HepG2 (cell line): Measurements from ENCODE around the gene CENPO. TPM values are rescaled to one million over a fixed set of nuclear protein-coding genes. Genes with fewer than 3 reads are reported as not detected.

Experiments used
- ATAC-seq: fragments of 200-7000 bp; cut with Tn5 transposase; 3 replicates; pipeline ENCODE4 v1.9.1; 2020; ENCODE audit warnings: mild to moderate bottlenecking, moderate library complexity
- BruUV-seq: library from RNA; stranded (reverse); fragments of 400-500 nt; replicated peaks from 2 replicates; lab custom pipeline; 2021; lab: Mats Ljungman, UMichigan
- CTCF ChIA-PET: fragments of 300-600 bp; formaldehyde crosslinking; extraction: SDS; loops from one replicate; lab custom pipeline; 2021; ENCODE audit warnings: low total read pairs, inconsistent platforms, low intra/inter-chr PET ratio; lab: Yijun Ruan, JAX
- POLR2A ChIA-PET: fragments of 350-600 bp; sonication (Branson Sonifier 250); formaldehyde crosslinking; loops from one replicate; lab custom pipeline; 2020; ENCODE audit warnings: antibody characterized with exemption, inconsistent platforms; lab: Yijun Ruan, JAX
- DNase-seq: peaks from one replicate; pipeline ENCODE4 v3.0.0-alpha.2; 2015; ENCODE audit warnings: low spot score
- FAIRE-seq: peaks from 3 replicates; lab custom pipeline; 2011; peaks lifted over from hg19 to GRCh38; lab: Jason Lieb, UNC
- H2AFZ ChIP-seq: one replicate; pipeline ENCODE4 v1.6.1; 2011; ENCODE audit warnings: low read length, inconsistent platforms
- H3K27ac ChIP-seq: fragments of 300-600 bp; 3 replicates; pipeline ENCODE4 v1.8.0; 2011; ENCODE audit warnings: mixed run types, mild to moderate bottlenecking, mixed read lengths, low read length, inconsistent platforms; ENCODE audit not compliant: insufficient read depth; ENCODE audit errors: extremely low read length
- H3K27me3 ChIP-seq, 2 experiments: fragments of 200-600 bp in 1 of 2; 2 replicates in 1 of 2; 3 replicates in 1 of 2; pipeline versions ENCODE4 v1.6.0 to v1.8.0; 2011; ENCODE audit warnings: low read length in 2 of 2, mild to moderate bottlenecking in 2 of 2, moderate library complexity in 2 of 2, inconsistent platforms in 1 of 2; ENCODE audit not compliant: insufficient read depth in 2 of 2, control insufficient read depth in 1 of 2
- H3K36me3 ChIP-seq, 2 experiments: fragments of 200-600 bp in 1 of 2; replicated peaks in 1 of 2; 2 replicates in 1 of 2; 3 replicates in 1 of 2; pipeline versions ENCODE4 v1.5.1 to v1.8.0; 2011; ENCODE audit warnings: low read length in 2 of 2, inconsistent platforms in 1 of 2; ENCODE audit not compliant: insufficient read depth in 2 of 2, control insufficient read depth in 1 of 2
- H3K4me1 ChIP-seq: 2 replicates; pipeline ENCODE4 v1.5.1; 2012; ENCODE audit warnings: low read length, inconsistent platforms; ENCODE audit not compliant: insufficient read depth
- H3K4me2 ChIP-seq: 2 replicates; pipeline ENCODE4 v1.6.0; 2011; ENCODE audit warnings: low read depth, low read length, inconsistent platforms
- H3K4me3 ChIP-seq, 3 experiments: fragments of 200-600 bp in 1 of 3; sonication (generic), shearing (Covaris generic) in 1 of 3; replicated peaks in 1 of 3; 2 replicates each; pipeline ENCODE4 v1.5.1; 2011 to 2016; ENCODE audit warnings: low read length in 3 of 3, inconsistent platforms in 2 of 3, low read depth in 2 of 3, mild to moderate bottlenecking in 2 of 3, control low read depth in 1 of 3, mixed read lengths in 1 of 3; ENCODE audit not compliant: insufficient read depth in 1 of 3
- H3K79me2 ChIP-seq: one replicate; pipeline ENCODE4 v1.6.1; 2011; ENCODE audit warnings: low read length, inconsistent platforms; ENCODE audit not compliant: insufficient read depth
- H3K9ac ChIP-seq: 2 replicates; pipeline ENCODE4 v1.6.0; 2011; ENCODE audit warnings: mild to moderate bottlenecking, low read depth, low read length, inconsistent platforms; ENCODE audit not compliant: insufficient read depth
- H3K9me3 ChIP-seq: 2 replicates; pipeline ENCODE4 v1.5.1; 2012; ENCODE audit warnings: mild to moderate bottlenecking, low read length
- H4K20me1 ChIP-seq: 2 replicates; pipeline ENCODE4 v1.6.0; 2011; ENCODE audit warnings: inconsistent platforms, mild to moderate bottlenecking, low read length, moderate library complexity; ENCODE audit not compliant: insufficient read depth
- ARID2 ChIP-seq: sonication (generic); formaldehyde crosslinking; IDR thresholded peaks from 2 replicates; pipeline ENCODE4 v1.8.1; 2022; ENCODE audit warnings: mild to moderate bottlenecking, missing genetic modification reagents, borderline replicate concordance
- CEBPB ChIP-seq: IDR thresholded peaks from 2 replicates; pipeline ENCODE4 v1.6.1; 2011; ENCODE audit warnings: low read depth, low read length, improper control_type of control experiment, borderline replicate concordance
- CREB1 ChIP-seq, 2 experiments: fragments of 450-650 bp in 1 of 2; IDR thresholded peaks; 2 replicates each; pipeline ENCODE4 v1.6.1; 2016 to 2017; ENCODE audit warnings: control low read depth in 1 of 2, mild to moderate bottlenecking in 1 of 2, missing compliant biosample characterization in 1 of 2, missing genetic modification characterization in 1 of 2
- ELF4 ChIP-seq: sonication (generic); formaldehyde crosslinking; IDR thresholded peaks from 2 replicates; pipeline ENCODE4 v1.5.0; 2020; ENCODE audit warnings: missing genetic modification reagents, mild to moderate bottlenecking, moderate library complexity, borderline replicate concordance
- GABPA ChIP-seq, 2 experiments: IDR thresholded peaks; 2 replicates each; pipeline ENCODE4 v1.6.1; 2011 to 2016; ENCODE audit warnings: low read depth in 2 of 2, low read length in 1 of 2, missing biosample characterization in 1 of 2, missing genetic modification characterization in 1 of 2
- GMEB2 ChIP-seq: IDR thresholded peaks from 2 replicates; pipeline ENCODE4 v1.6.1; 2016; ENCODE audit warnings: missing biosample characterization, missing genetic modification reagents, low read depth
- MXD4 ChIP-seq: IDR thresholded peaks from 2 replicates; pipeline ENCODE4 v1.6.1; 2016; ENCODE audit warnings: mild to moderate bottlenecking, missing biosample characterization, missing genetic modification reagents
- NFE2L2 ChIP-seq: fragments of 150-350 bp; IDR thresholded peaks from 2 replicates; pipeline ENCODE4 v1.6.1; 2014; ENCODE audit warnings: low read length
- NR2F1 ChIP-seq, 2 experiments: fragments of 450-650 bp in 1 of 2; formaldehyde crosslinking in 1 of 2; IDR thresholded peaks; 2 replicates each; pipeline versions ENCODE4 v1.5.0 to v1.6.1; 2016 to 2020; ENCODE audit warnings: mild to moderate bottlenecking in 1 of 2, missing compliant biosample characterization in 1 of 2, missing genetic modification reagents in 1 of 2, moderate library complexity in 1 of 2
- SP1 ChIP-seq, 2 experiments: fragments of 450-650 bp in 1 of 2; sonication (generic) in 1 of 2; formaldehyde crosslinking in 1 of 2; IDR thresholded peaks; 2 replicates each; pipeline versions ENCODE4 v1.4.0 to v1.6.1; 2016 to 2020; ENCODE audit warnings: missing genetic modification reagents in 1 of 2
- TBX3 ChIP-seq: fragments of 450-650 bp; IDR thresholded peaks from 2 replicates; pipeline ENCODE4 v1.6.1; 2017; ENCODE audit warnings: antibody characterized with exemption, mild to moderate bottlenecking, inconsistent platforms, borderline replicate concordance
- TCF7L2 ChIP-seq: IDR thresholded peaks from 2 replicates; pipeline ENCODE4 v1.6.1; 2011; ENCODE audit warnings: mild to moderate bottlenecking, low read depth, low read length, moderate library complexity
- ZNF276 ChIP-seq: sonication (generic); formaldehyde crosslinking; IDR thresholded peaks from 2 replicates; pipeline ENCODE4 v1.4.0; 2020; ENCODE audit warnings: mild to moderate bottlenecking, low read depth, missing genetic modification reagents
- ZNF326 ChIP-seq: sonication (generic); formaldehyde crosslinking; IDR thresholded peaks from 2 replicates; pipeline ENCODE4 v1.4.0; 2020; ENCODE audit warnings: missing genetic modification reagents, borderline replicate concordance
- WGBS: methylation state at CpG from one replicate; pipeline ENCODE4 v1.1.6; 2017; ENCODE audit warnings: low lambda C conversion rate; 5-methylcytosine and 5-hydroxymethylcytosine counted together
- in situ Hi-C: cut with HindIII; loops from 2 replicates; pipeline ENCODE4 v1.10.0; 2017; ENCODE audit warnings: low pct_unique_long_range_greater_than_20kb; ENCODE audit not compliant: extremely low pct_ligation_motif_present
- intact Hi-C: fragments of 100-400 bp; cut with micrococcal nuclease; formaldehyde crosslinking; loops from one replicate; pipeline ENCODE4 v1.10.0; 2022; ENCODE audit not compliant: unreplicated experiment
- polyA plus RNA-seq, 8 experiments: library from polyadenylated mRNA; depleted of rRNA in 3 of 8; stranded (reverse) in 7 of 8; unstranded in 1 of 8; fragments of >200 nt; fragmentation: Illumina TruSeq in 4 of 8; extraction: Trizol in 4 of 8; gene quantifications; 2 replicates each; pipeline versions ENCODE4 v1.2.1 to v1.2.3, GENCODE V29; 2011 to 2016; ENCODE audit warnings: low read depth in 4 of 8, missing spikeins in 1 of 8, mixed read lengths in 1 of 8; ENCODE audit not compliant: insufficient read depth in 1 of 8
- total RNA-seq, 5 experiments: library from RNA; depleted of rRNA; stranded (reverse); fragments of >200 nt; fragmentation: Illumina TruSeq; extraction: Trizol; gene quantifications; 2 replicates each; pipeline ENCODE4 v1.2.3, GENCODE V29; 2016; ENCODE audit warnings: low read depth in 1 of 5

The CENPO gene
- total and polyA plus RNA-seq, 2 of the 13 experiments (the other 11 are each of a cell fraction or from before 2014, with no cell fraction given) = 19.7 to 35.5 TPM

GRCh38 chr2:24863641-24864040 is 70.4 kb downstream of the CENPO start:
- peaks cover 0 to 15% of the 10 kb centered on the region in 2 experiments; a peak in 3 of 5 replicates for H3K27me3 ChIP-seq
- POLR2A ChIA-PET = no interaction called here

GRCh38 chr2:24866946-24867345 is 73.7 kb downstream of the CENPO start:
- Histone ChIP-seq H3K27ac (no peak overlapping the region), H3K9ac (no peak overlapping the region), H3K27me3 (peaks cover 0 to 20% of the 10 kb centered on the region in 2 experiments; a peak in 2 of 5 replicates), H3K9me3 (no peaks in the 10 kb centered on the region), H3K4me3 (no peak overlapping the region), H4K20me1 (no peaks in the 10 kb centered on the region), H3K4me2 (no peak overlapping the region), H2AFZ (no peak overlapping the region), H3K4me1 (peaks cover 2% of the 10 kb centered on the region; the same call in 1 of the 2 replicates), H3K36me3 (no peaks in the 10 kb centered on the region), H3K79me2 (no peaks in the 10 kb centered on the region)
- DNase-seq (no peak), ATAC-seq (no peak), FAIRE-seq (no peak)
- intact Hi-C loops = no loop called here
- WGBS = 33% methylated on average over 6 of the region's 6 CpGs
- no TSS peak for BruUV-seq
- TF ChIP-seq ZNF326 (CRISPR knock-in tag) (no peak), GABPA (IDR thresholded peaks at IDR 0.05; ENCODE audit: low read depth, low read length) (no peak), GABPA (CRISPR knock-in tag; IDR thresholded peaks at IDR 0.05; ENCODE audit: low read depth) (no peak), NFE2L2 (no peak), TBX3 (no peak), TCF7L2 (no peak), CEBPB (no peak), SP1 (IDR thresholded peaks at IDR 0.05) (no peak), SP1 (CRISPR knock-in tag; IDR thresholded peaks at IDR 0.05) (no peak), ELF4 (CRISPR knock-in tag) (no peak), NR2F1 (CRISPR knock-in tag; IDR thresholded peaks at IDR 0.05) (no peak), MXD4 (no peak), ZNF276 (CRISPR knock-in tag) (no peak)
- in situ Hi-C loops = no loop called here
- POLR2A ChIA-PET = no interaction called here
- CTCF ChIA-PET = no interaction called here

More at GRCh38 chr2:24863641-24864040, 70.4 kb downstream of the CENPO start:
- BruUV-seq = no TSS peak
- Histone ChIP-seq H3K36me3 (no peaks in the 10 kb centered on the region), H3K79me2 (no peaks in the 10 kb centered on the region), H3K4me3 (no peak overlapping the region), H3K9me3 (no peaks in the 10 kb centered on the region), H3K9ac (no peak overlapping the region), H2AFZ (no peak overlapping the region), H3K4me2 (no peak overlapping the region), H3K4me1 (no peaks in the 10 kb centered on the region), H4K20me1 (no peaks in the 10 kb centered on the region), H3K27ac (no peak overlapping the region)
- no peak for DNase-seq
- intact Hi-C loops (no loop called here), in situ Hi-C loops (no loop called here)
- TF ChIP-seq GMEB2 (no peak), ARID2 (CRISPR knock-in tag) (no peak), CREB1 (IDR thresholded peaks at IDR 0.05) (no peak), CREB1 (CRISPR knock-in tag; IDR thresholded peaks at IDR 0.05) (no peak)
- CTCF ChIA-PET = no interaction called here
- no peak for ATAC-seq
- FAIRE-seq = no peak
- 15% methylated on average over 3 of the region's 3 CpGs for WGBS
